ENCODE data around the gene CENPV.

Gene CENPV

GRCh38 chr17:16383772-16384287 is 30.6 kb upstream of the CENPV start:
- Histone ChIP-seq H3K79me2 (ENCODE audit: control insufficient read depth, low read length) (peaks cover 27% of the 10 kb centered on the region), H3K9me2 (replicated peaks; ENCODE audit: control insufficient read depth, low read length) (no peaks in the 10 kb centered on the region), H3K36me3 (ENCODE audit: control insufficient read depth, low read length) (peaks cover 32% of the 10 kb centered on the region), H3K27me3 (ENCODE audit: control insufficient read depth, low read length) (no peaks in the 10 kb centered on the region; the same call in 1 of the 2 replicates), H3K4me3 (ENCODE audit: low read length) (no peak overlapping the region), H3K9me3 (ENCODE audit: control insufficient read depth, insufficient read depth, low read length) (no peaks in the 10 kb centered on the region), H3F3A (ENCODE audit: control insufficient read depth, insufficient read depth) (peaks cover 27% of the 10 kb centered on the region), H4K20me1 (ENCODE audit: control insufficient read depth, insufficient read depth, low read depth, low read length) (peaks cover 6% of the 10 kb centered on the region), H3K4me1 (ENCODE audit: control insufficient read depth, low read length) (peaks cover 51% of the 10 kb centered on the region), H3K4me2 (ENCODE audit: low read length) (peak overlapping the region; percentile 28), H3K27ac (ENCODE audit: low read depth, low read length) (no peak overlapping the region)
- no peak for TF ChIP-seq EZH2phosphoT487 (IDR thresholded peaks at IDR 0.05; ENCODE audit: borderline replicate concordance, low read length)
- TF ChIP-seq, protein P1, sequence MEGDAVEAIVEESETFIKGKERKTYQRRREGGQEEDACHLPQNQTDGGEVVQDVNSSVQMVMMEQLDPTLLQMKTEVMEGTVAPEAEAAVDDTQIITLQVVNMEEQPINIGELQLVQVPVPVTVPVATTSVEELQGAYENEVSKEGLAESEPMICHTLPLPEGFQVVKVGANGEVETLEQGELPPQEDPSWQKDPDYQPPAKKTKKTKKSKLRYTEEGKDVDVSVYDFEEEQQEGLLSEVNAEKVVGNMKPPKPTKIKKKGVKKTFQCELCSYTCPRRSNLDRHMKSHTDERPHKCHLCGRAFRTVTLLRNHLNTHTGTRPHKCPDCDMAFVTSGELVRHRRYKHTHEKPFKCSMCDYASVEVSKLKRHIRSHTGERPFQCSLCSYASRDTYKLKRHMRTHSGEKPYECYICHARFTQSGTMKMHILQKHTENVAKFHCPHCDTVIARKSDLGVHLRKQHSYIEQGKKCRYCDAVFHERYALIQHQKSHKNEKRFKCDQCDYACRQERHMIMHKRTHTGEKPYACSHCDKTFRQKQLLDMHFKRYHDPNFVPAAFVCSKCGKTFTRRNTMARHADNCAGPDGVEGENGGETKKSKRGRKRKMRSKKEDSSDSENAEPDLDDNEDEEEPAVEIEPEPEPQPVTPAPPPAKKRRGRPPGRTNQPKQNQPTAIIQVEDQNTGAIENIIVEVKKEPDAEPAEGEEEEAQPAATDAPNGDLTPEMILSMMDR (IDR thresholded peaks at IDR 0.05; ENCODE audit: low read depth, low read length, poor library complexity, severe bottlenecking): no peak

GRCh38 chr17:16383216-16383615 is 29.9 kb upstream of the CENPV start:
- H3K79me2 ChIP-seq (ENCODE audit: control insufficient read depth, low read length): peaks cover 27% of the 10 kb centered on the region
- TF ChIP-seq, protein P1 (IDR thresholded peaks at IDR 0.05; ENCODE audit: low read depth, low read length, poor library complexity, severe bottlenecking): no peak
- no peak for TF ChIP-seq EZH2phosphoT487 (IDR thresholded peaks at IDR 0.05; ENCODE audit: borderline replicate concordance, low read length)
- H3K4me1 ChIP-seq (ENCODE audit: control insufficient read depth, low read length): peaks cover 51% of the 10 kb centered on the region
- H3K27me3 ChIP-seq (ENCODE audit: control insufficient read depth, low read length): no peaks in the 10 kb centered on the region; the same call in 1 of the 2 replicates
- peaks cover 6% of the 10 kb centered on the region for H4K20me1 ChIP-seq (ENCODE audit: control insufficient read depth, insufficient read depth, low read depth, low read length)
- peaks cover 32% of the 10 kb centered on the region for H3K36me3 ChIP-seq (ENCODE audit: control insufficient read depth, low read length)
- H3K4me3 ChIP-seq (ENCODE audit: low read length): peak overlapping the region; percentile 12; the same call in 1 of the 2 replicates
- H3F3A ChIP-seq (ENCODE audit: control insufficient read depth, insufficient read depth): peaks cover 31% of the 10 kb centered on the region
- H3K4me2 ChIP-seq (ENCODE audit: low read length): peak overlapping the region; percentile 28
- H3K27ac ChIP-seq (ENCODE audit: low read depth, low read length): no peak overlapping the region
- H3K9me3 ChIP-seq (ENCODE audit: control insufficient read depth, insufficient read depth, low read length): no peaks in the 10 kb centered on the region
- no peaks in the 10 kb centered on the region for H3K9me2 ChIP-seq (replicated peaks; ENCODE audit: control insufficient read depth, low read length)

DNA sequence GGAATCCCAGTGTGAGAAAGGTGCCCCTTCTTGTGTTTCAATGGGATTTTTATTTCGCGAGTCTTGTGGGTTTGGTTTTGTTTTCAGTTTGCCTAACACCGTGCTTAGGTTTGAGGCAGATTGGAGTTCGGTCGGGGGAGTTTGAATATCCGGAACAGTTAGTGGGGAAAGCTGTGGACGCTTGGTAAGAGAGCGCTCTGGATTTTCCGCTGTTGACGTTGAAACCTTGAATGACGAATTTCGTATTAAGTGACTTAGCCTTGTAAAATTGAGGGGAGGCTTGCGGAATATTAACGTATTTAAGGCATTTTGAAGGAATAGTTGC is 28.2 kb upstream of the CENPV start:
- Histone ChIP-seq H3K36me3 (ENCODE audit: control insufficient read depth, low read length) (peaks cover 32% of the 10 kb centered on the region), H3K79me2 (ENCODE audit: control insufficient read depth, low read length) (peaks cover 27% of the 10 kb centered on the region), H4K20me1 (ENCODE audit: control insufficient read depth, insufficient read depth, low read depth, low read length) (peaks cover 6% of the 10 kb centered on the region), H3K4me2 (ENCODE audit: low read length) (peak overlapping the region; percentile 78), H3K27me3 (ENCODE audit: control insufficient read depth, low read length) (no peaks in the 10 kb centered on the region), H3K27ac (ENCODE audit: low read depth, low read length) (peak overlapping the region; percentile 58), H3K9me2 (replicated peaks; ENCODE audit: control insufficient read depth, low read length) (no peaks in the 10 kb centered on the region), H3K4me1 (ENCODE audit: control insufficient read depth, low read length) (peaks cover 44% of the 10 kb centered on the region), H3K4me3 (ENCODE audit: low read length) (peak overlapping the region; percentile 78), H3K9me3 (ENCODE audit: control insufficient read depth, insufficient read depth, low read length) (no peaks in the 10 kb centered on the region), H3F3A (ENCODE audit: control insufficient read depth, insufficient read depth) (peaks cover 33% of the 10 kb centered on the region)
- no peak for TF ChIP-seq EZH2phosphoT487 (IDR thresholded peaks at IDR 0.05; ENCODE audit: borderline replicate concordance, low read length)
- TF ChIP-seq, protein P1 (IDR thresholded peaks at IDR 0.05; ENCODE audit: low read depth, low read length, poor library complexity, severe bottlenecking): no peak
